SH-SY5Y (cell line): Measurements from ENCODE around the gene SMYD1.

Experiments
- GATA2 ChIP-seq: IDR thresholded peaks from 2 replicates; pipeline ENCODE4 v1.6.1; 2011; ENCODE audit warnings: mild to moderate bottlenecking, low read depth, low read length
- GATA3 ChIP-seq: IDR thresholded peaks from 2 replicates; pipeline ENCODE4 v1.6.1; 2011; ENCODE audit warnings: low read depth, mild to moderate bottlenecking, low read length, moderate library complexity

- no peak for TF ChIP-seq GATA2
- no peak for TF ChIP-seq GATA3
Measured at GRCh38 chr2:88117973-88118372, 50.3 kb downstream of the SMYD1 start.
